Measurements from ENCODE around the gene KLHL11. TPM values are rescaled to one million over a fixed set of nuclear protein-coding genes. Genes with fewer than 3 reads are reported as not detected.
"Not testable (repeated sequence)": the region's sequence is repeated elsewhere in the genome, so short reads cannot be mapped to it uniquely, and the experiment has no call there.

The KLHL11 gene
- total RNA-seq, 1 donor: 30.4 TPM

DNA sequence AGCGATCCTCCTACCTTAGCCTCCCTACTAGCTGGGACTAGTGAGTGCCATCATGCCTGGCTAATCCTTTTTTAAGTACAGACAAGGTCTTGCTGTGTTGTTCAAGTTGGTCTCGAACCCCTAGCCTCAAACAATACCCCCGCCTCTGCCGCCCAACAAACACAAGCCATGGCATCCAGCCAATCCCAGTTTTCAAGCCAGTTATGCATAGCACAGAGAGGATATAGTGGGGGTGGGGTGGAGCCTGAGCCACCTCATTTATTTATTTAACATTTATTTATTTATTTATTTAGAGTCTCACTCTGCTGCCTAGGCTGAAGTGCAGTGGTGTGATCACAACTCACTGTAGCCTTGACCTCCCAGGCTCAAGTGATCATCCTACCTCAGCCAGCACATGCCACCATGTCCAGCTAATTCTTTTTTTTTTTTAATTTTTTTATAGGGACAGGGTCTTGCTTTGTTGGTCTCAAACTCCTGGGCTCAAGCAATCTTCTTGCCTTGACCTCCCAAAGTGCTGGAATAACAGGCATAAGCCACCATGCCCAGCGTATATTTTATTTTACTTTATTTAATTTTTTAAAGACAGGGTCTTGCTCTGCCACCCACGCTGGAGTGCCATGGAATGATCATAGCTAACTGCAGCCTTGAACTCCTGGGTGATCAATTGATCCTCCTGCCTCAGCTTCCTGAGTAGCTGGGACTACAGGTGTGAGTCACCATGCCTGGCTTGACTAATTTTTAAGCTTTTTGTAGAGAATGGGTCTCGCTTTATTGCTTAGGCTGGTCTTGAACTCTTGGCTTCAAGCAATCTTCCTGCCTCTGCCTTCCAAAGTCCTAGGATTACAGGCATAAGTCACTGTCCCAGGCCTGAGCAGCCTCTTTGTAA lies 26.2 kb upstream of the KLHL11 start:
- no peak overlapping the region for H3K4me3 ChIP-seq (ENCODE audit: low read depth, low read length)
- no peak for DNase-seq (ENCODE audit: low read depth)
- TF ChIP-seq, protein P1, sequence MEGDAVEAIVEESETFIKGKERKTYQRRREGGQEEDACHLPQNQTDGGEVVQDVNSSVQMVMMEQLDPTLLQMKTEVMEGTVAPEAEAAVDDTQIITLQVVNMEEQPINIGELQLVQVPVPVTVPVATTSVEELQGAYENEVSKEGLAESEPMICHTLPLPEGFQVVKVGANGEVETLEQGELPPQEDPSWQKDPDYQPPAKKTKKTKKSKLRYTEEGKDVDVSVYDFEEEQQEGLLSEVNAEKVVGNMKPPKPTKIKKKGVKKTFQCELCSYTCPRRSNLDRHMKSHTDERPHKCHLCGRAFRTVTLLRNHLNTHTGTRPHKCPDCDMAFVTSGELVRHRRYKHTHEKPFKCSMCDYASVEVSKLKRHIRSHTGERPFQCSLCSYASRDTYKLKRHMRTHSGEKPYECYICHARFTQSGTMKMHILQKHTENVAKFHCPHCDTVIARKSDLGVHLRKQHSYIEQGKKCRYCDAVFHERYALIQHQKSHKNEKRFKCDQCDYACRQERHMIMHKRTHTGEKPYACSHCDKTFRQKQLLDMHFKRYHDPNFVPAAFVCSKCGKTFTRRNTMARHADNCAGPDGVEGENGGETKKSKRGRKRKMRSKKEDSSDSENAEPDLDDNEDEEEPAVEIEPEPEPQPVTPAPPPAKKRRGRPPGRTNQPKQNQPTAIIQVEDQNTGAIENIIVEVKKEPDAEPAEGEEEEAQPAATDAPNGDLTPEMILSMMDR (IDR thresholded peaks at IDR 0.05; ENCODE audit: insufficient read depth, low read length): no peak

DNA sequence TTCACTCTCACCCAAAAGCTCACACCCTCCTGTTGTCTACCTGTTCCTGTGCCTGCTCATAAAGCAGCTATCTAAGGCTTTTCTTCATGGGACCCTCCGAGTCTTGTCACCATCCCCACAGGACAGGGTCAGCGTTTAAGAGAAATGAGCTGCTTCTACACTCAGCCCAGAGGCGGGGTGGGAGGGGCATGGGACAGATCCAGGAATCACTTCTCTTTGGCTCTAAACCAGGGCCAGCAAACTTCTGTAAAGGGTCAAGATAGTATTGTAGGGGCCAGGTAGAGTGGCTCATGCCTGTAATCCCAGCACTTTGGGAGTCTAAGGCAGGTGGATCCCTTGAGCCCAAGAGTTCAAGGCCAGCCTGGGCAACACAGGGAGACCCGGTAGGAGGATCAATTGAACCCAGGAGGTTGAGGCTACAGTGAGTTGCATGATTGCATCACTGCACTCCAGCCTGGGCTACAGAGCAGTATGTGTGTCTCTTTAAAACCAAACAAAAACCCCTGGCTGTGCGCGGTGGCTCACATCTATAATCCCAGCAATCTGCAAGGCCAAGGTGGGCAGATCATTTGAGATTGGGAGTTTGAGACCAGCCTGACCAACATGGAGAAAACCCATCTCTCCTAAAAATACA lies 23.2 kb upstream of the KLHL11 start:
- no peak overlapping the region for H3K4me3 ChIP-seq (ENCODE audit: low read depth, low read length)
- TF ChIP-seq, protein P1 (IDR thresholded peaks at IDR 0.05; ENCODE audit: insufficient read depth, low read length): no peak
- DNase-seq (ENCODE audit: low read depth): no peak

DNA sequence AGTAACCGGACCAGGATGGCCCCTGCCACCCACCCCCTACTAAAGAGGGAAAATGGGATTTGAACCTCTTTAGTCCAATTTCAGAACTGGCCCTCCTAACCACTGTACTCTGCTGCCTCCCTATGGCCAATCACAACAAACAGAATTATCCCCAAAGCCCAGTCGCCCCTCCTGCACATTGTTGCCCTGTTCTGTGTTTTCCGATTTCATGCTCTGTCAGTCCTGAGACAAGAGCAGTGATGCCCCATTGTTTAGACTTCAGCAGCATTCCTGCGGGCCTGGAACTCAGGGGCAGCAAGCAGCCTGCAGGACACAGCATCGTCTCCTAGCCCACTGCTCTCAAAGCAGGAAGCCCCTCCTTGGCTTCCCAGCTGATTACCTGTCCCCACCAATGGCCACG lies 20.5 kb upstream of the KLHL11 start:
- no peak for DNase-seq (ENCODE audit: low read depth)
- TF ChIP-seq, protein P1 (IDR thresholded peaks at IDR 0.05; ENCODE audit: insufficient read depth, low read length): peak; percentile 8
- no peak overlapping the region for H3K4me3 ChIP-seq (ENCODE audit: low read depth, low read length)

DNA sequence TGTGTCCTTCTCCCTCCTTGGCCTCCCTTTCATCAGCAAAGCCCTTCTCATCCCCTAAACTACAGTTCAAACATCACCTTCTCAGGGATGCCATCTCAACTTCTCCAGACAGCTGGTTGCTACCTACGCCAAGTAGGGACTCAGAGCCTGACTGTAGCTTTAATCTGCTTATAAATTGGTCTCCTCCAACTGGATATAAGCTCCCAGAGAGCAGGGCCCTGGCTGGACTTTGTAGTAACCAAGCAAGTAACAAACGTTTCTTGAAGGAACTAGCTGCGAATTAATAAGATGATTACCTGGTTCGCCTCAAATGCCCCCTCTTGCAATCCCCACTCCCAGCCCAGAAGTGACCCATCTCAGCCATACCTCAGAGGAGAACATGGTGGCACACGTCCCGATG lies 17.5 kb upstream of the KLHL11 start:
- TF ChIP-seq, protein P1 (IDR thresholded peaks at IDR 0.05; ENCODE audit: insufficient read depth, low read length): no peak
- no peak for DNase-seq (ENCODE audit: low read depth)
- H3K4me3 ChIP-seq (ENCODE audit: low read depth, low read length): no peak overlapping the region

DNA sequence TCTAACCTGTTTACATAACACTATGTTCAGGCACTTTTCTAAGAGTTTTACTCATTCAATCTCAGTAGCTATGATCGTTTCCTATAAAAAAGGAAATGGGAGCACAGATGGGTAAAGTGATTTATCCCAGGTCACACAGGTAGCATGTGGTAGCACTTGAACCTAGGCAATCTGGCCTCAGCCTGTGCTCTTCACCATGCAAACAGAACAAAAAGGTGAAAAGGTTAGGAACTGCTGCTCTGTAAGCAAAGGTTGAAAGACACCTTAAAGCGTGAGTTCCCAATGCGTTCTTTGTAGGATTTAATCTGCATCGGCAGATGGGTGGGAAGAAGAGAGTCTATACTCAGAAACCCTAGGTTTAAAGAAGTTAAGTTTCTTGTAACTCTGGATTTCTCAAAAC lies 14.9 kb upstream of the KLHL11 start:
- no peak for DNase-seq (ENCODE audit: low read depth)
- TF ChIP-seq, protein P1 (IDR thresholded peaks at IDR 0.05; ENCODE audit: insufficient read depth, low read length): no peak
- H3K4me3 ChIP-seq (ENCODE audit: low read depth, low read length): no peak overlapping the region

DNA sequence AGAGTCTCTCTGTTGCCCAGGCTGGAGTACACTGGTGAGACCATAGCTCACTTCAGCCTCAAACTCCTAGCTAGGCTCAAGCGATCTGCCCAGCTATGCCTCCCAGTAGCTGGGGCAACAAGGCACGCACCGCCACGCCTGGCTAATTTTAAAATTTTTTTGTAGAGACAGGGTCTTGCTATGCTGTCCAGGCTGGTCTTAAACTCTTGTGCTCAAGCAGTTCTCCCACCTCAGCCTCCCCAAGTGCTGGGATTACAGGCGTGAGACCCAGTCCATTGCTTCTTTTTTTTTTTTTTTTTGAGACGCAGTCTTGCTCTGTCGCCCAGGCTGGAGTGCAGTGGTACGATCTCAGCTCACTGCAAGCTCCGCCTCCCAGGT lies 9.1 kb upstream of the KLHL11 start:
- not testable (repeated sequence) for H3K4me3 ChIP-seq (ENCODE audit: low read depth, low read length); DNase-seq (ENCODE audit: low read depth)

DNA sequence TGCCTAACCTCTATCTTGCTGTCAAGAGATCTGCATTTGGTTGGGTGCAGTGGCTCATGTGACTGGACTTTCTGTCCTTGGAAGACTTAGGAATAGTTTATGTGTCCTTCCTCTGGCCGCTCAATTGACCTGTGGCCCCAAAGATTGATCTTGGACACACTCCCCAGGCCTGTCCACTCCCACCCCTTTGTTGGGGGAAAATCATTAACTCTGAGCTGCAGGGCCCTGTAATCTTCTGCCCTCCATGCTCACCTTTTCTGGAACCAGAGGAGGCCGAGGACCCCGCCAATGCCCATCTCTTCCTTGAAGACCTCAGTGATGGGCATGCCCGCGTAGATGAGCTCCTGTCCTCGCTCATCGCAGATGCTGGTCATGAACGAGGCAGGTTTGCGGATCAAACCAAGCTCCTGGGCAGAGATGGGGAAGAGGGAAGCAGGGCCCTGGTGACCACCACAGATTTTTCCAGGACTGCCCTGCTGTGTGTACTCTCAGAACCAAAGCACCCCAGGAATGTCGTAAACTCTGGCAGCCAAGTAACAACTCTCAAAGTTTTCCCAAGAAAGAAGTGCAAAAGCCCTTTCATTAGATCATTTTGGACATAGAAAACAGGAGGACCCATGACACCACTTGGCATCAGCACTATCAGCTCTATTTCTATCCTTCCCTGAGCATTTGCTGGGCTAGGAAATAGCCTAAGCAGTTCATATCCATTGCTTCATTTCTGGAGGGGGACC lies 8.5 kb upstream of the KLHL11 start:
- TF ChIP-seq, protein P1 (IDR thresholded peaks at IDR 0.05; ENCODE audit: insufficient read depth, low read length): no peak
- DNase-seq (ENCODE audit: low read depth): no peak

More for the DNA sequence above, 8.5 kb upstream of the KLHL11 start:
- no peak overlapping the region for H3K4me3 ChIP-seq (ENCODE audit: low read depth, low read length)

Data from fibroblast of the aortic adventitia (primary cell).